Parathyroid adenoma (tissue), 2 donors: ENCODE data around the gene RNF223.

Experiments
- H2AFZ ChIP-seq: fragments of 300-600 bp; sonication (generic); one replicate; pipeline ENCODE4 v1.7.0; 2017; ENCODE audit warnings: antibody characterized with exemption, mild to moderate bottlenecking
- H3K27ac ChIP-seq: fragments of 300-600 bp; sonication (generic); one replicate; pipeline ENCODE4 v1.7.0; 2017
- H3K27me3 ChIP-seq: fragments of 300-600 bp; sonication (generic); one replicate; pipeline ENCODE4 v1.7.0; 2017; ENCODE audit warnings: low read length; ENCODE audit not compliant: control insufficient read depth, insufficient read depth
- H3K36me3 ChIP-seq: fragments of 300-600 bp; sonication (generic); one replicate; pipeline ENCODE4 v1.7.0; 2017; ENCODE audit warnings: low read length; ENCODE audit not compliant: control insufficient read depth, insufficient read depth
- H3K4me1 ChIP-seq: fragments of 300-600 bp; sonication (generic); one replicate; pipeline ENCODE4 v1.7.0; 2017; ENCODE audit warnings: control low read depth
- H3K4me2 ChIP-seq: fragments of 300-600 bp; sonication (generic); one replicate; pipeline ENCODE4 v1.7.0; 2017; ENCODE audit warnings: low read length
- H3K4me3 ChIP-seq: fragments of 300-600 bp; sonication (generic); one replicate; pipeline ENCODE4 v1.7.0; 2017; ENCODE audit warnings: low read depth, low read length
- H3K79me2 ChIP-seq: fragments of 300-600 bp; sonication (generic); one replicate; pipeline ENCODE4 v1.7.0; 2017; ENCODE audit warnings: control low read depth
- H3K9ac ChIP-seq: fragments of 300-600 bp; sonication (generic); one replicate; pipeline ENCODE4 v1.7.0; 2017; ENCODE audit warnings: mild to moderate bottlenecking
- H3K9me3 ChIP-seq: fragments of 300-600 bp; sonication (generic); one replicate; pipeline ENCODE4 v1.7.0; 2017; ENCODE audit warnings: low read length; ENCODE audit not compliant: control insufficient read depth
- CTCF ChIP-seq: fragments of 300-600 bp; sonication (generic); IDR thresholded peaks from one replicate; pipeline ENCODE4 v1.7.0; 2017; ENCODE audit warnings: antibody characterized with exemption, mild to moderate bottlenecking
- donor health status: primary hyperparathyroidism.

Gene RNF223

DNA sequence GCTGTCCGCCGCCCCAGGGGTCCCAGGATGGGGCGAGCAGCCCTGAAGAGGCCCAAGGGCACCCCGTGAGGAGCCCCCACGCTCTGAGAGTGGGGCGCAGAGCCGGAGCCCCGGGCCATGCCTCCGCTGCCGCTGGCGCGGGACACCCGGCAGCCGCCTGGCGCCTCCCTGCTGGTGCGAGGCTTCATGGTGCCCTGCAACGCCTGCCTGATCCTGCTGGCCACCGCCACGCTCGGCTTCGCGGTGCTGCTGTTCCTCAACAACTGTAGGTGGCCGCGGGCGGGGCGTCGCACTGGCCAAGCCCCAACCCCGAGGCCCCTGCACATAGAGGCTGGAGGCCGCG is 39.7 kb downstream of the RNF223 start:
- H3K27me3 ChIP-seq, result no peaks in the 10 kb centered on the region
- H2AFZ ChIP-seq, result peak overlapping the region; percentile 60
- peak; percentile 14 for TF ChIP-seq CTCF
- H3K9me3 ChIP-seq, result no peaks in the 10 kb centered on the region
- H3K9ac ChIP-seq, result no peak overlapping the region
- H3K4me3 ChIP-seq, result peak overlapping the region; percentile 46
- no peaks in the 10 kb centered on the region for H3K4me1 ChIP-seq
- H3K4me2 ChIP-seq, result peak overlapping the region; percentile 79
- H3K27ac ChIP-seq, result no peak overlapping the region
- no peaks in the 10 kb centered on the region for H3K79me2 ChIP-seq
- H3K36me3 ChIP-seq, result no peaks in the 10 kb centered on the region

DNA sequence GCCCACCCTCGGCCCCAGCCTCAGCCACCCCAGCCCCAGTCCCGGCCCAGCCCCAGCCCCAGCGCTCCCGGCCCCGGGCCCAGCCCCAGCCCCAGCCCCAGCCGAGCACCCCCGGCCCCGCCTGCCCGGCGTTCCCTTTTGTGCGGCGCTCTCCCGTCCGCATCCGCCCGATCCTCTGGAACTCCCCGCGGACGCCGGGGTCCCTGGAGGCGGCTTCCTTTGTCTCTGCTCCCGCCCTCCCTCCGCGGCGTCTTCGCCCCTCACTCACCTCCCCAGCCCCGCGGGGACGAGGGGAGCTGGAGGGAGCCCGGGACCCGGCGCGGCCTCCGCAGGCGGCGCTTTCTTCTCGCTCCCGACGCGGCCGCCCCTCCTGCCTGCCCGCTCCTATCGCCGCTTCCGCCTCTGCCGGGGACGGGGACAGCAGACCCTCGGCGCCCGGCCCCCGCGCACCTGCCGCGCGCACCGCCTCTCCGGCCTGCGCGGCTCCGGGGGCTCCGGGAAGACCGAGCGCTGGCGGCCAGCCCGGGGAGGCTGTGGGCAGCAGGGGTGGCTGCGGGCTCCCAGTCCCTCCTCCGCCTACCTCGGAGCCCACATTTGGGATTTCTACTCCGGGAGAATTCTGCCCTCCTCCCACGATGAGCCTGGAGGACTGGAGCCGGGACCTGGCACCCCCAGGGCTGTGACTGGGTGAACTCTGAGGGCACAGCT is 40.2 kb downstream of the RNF223 start:
- no peaks in the 10 kb centered on the region for H3K79me2 ChIP-seq
- H3K27ac ChIP-seq, result no peak overlapping the region
- H3K36me3 ChIP-seq, result no peaks in the 10 kb centered on the region
- H3K9me3 ChIP-seq, result no peaks in the 10 kb centered on the region
- peak overlapping the region; percentile 60 for H2AFZ ChIP-seq
- H3K9ac ChIP-seq, result no peak overlapping the region
- H3K4me1 ChIP-seq, result no peaks in the 10 kb centered on the region
- peak overlapping the region; percentile 46 for H3K4me3 ChIP-seq
- H3K4me2 ChIP-seq, result peak overlapping the region; percentile 79
- TF ChIP-seq CTCF, result no peak
- no peaks in the 10 kb centered on the region for H3K27me3 ChIP-seq

DNA sequence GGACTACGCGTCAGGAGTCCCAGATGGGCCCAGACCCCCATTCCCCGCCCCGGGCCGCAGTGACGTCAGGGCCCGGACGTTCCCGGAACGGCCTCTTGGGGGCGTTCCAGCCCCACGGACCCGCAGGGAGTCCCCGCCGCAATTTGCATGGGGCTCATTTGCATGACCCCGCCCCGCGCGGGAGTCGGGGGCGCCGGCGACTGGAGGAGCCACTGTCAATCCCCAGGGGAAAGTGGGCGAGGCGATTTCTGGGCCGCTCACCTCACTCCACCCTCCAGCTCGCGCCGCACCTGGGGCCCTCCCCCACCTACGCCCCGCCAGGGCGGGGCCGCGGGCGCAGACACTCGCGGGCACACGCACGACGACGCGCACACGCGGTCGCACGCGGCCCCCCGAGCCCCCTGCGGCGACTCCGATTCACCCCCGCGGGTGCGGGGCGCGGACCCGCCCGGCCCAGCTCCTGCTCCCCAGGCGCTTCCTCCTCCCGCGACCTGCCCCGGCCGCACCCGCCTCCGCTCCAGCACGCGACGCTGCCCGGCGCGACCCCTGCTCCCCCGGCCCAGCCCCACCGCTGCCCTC is 41.0 kb downstream of the RNF223 start:
- no peak overlapping the region for H3K9ac ChIP-seq
- H3K27me3 ChIP-seq, result no peaks in the 10 kb centered on the region
- H3K4me2 ChIP-seq, result peak overlapping the region; percentile 49
- no peaks in the 10 kb centered on the region for H3K9me3 ChIP-seq
- H3K36me3 ChIP-seq, result no peaks in the 10 kb centered on the region
- H3K27ac ChIP-seq, result no peak overlapping the region
- no peak overlapping the region for H2AFZ ChIP-seq
- H3K4me1 ChIP-seq, result no peaks in the 10 kb centered on the region
- H3K4me3 ChIP-seq, result peak overlapping the region; percentile 1
- no peaks in the 10 kb centered on the region for H3K79me2 ChIP-seq
- peak; percentile 45 for TF ChIP-seq CTCF

GRCh38 chr1:1032424-1032823 is 41.7 kb downstream of the RNF223 start:
- no peak overlapping the region for H3K27ac ChIP-seq
- H3K4me3 ChIP-seq, result peak overlapping the region; percentile 1
- H3K36me3 ChIP-seq, result no peaks in the 10 kb centered on the region
- H3K27me3 ChIP-seq, result no peaks in the 10 kb centered on the region
- no peaks in the 10 kb centered on the region for H3K79me2 ChIP-seq
- TF ChIP-seq CTCF, result no peak
- no peak overlapping the region for H3K9ac ChIP-seq
- H2AFZ ChIP-seq, result peak overlapping the region; percentile 17
- H3K4me1 ChIP-seq, result no peaks in the 10 kb centered on the region
- H3K4me2 ChIP-seq, result peak overlapping the region; percentile 49
- no peaks in the 10 kb centered on the region for H3K9me3 ChIP-seq
